Upper lobe of left lung (tissue), 6 donors: ENCODE data around the gene ADAM17. TPM values are rescaled to one million over a fixed set of nuclear protein-coding genes. Genes with fewer than 3 reads are reported as not detected.

ENCODE experiments used
- ATAC-seq, 2 donors: fragments of 200-7000 bp; cut with Tn5 transposase; one replicate each; pipeline ENCODE4 v1.9.1; 2022; ENCODE audit warnings: mild to moderate bottlenecking in 2 of 2, moderate library complexity in 2 of 2; ENCODE audit not compliant: low FRiP score in 2 of 2
- DNase-seq, 2 donors: peaks; one replicate each; pipeline ENCODE4 v3.0.0-alpha.2; 2019 to 2020
- H3K27ac ChIP-seq, 4 donors: fragments of 200-600 bp; sonication (generic); one replicate each; pipeline ENCODE4 v1.5.1; 2016 to 2019
- H3K27me3 ChIP-seq, 4 donors: fragments of 200-600 bp; sonication (generic); one replicate each; pipeline ENCODE4 v1.5.1; 2017 to 2019
- H3K36me3 ChIP-seq, 4 donors: fragments of 200-600 bp; sonication (generic); one replicate each; pipeline ENCODE4 v1.5.1; 2016 to 2019
- H3K4me1 ChIP-seq, 4 donors: fragments of 200-600 bp; sonication (generic); one replicate each; pipeline ENCODE4 v1.5.1; 2018 to 2019
- H3K4me3 ChIP-seq, 4 donors: fragments of 200-600 bp; sonication (generic); one replicate each; pipeline ENCODE4 v1.5.1; 2017 to 2019; ENCODE audit warnings: mild to moderate bottlenecking in 2 of 4, moderate library complexity in 1 of 4
- H3K9me3 ChIP-seq, 4 donors: fragments of 200-600 bp; sonication (generic); one replicate each; pipeline ENCODE4 v1.5.1; 2018 to 2019
- CTCF ChIP-seq, 6 experiments: fragments of 450-650 bp in 4 of 6; fragments of 200-600 bp in 2 of 6; sonication (generic) in 2 of 6; IDR thresholded peaks; one replicate each; pipeline ENCODE4 v1.5.1; 2016 to 2019; ENCODE audit warnings: antibody characterized with exemption in 6 of 6
- EP300 ChIP-seq, 4 donors: sonication (generic); formaldehyde crosslinking; IDR thresholded peaks; one replicate each; pipeline ENCODE4 v1.5.1; 2017; ENCODE audit warnings: antibody characterized with exemption in 4 of 4, control low read depth in 2 of 4
- POLR2A ChIP-seq, 4 donors: fragments of 450-650 bp; IDR thresholded peaks; one replicate each; pipeline ENCODE4 v1.5.1; 2016 to 2017; ENCODE audit warnings: antibody characterized with exemption in 4 of 4, mild to moderate bottlenecking in 2 of 4
- POLR2AphosphoS5 ChIP-seq, 2 donors: sonication (generic); formaldehyde crosslinking; IDR thresholded peaks; one replicate each; pipeline ENCODE4 v1.5.1; 2017; ENCODE audit warnings: antibody characterized with exemption in 2 of 2
- WGBS, 2 donors: methylation state at CpG; one replicate each; pipeline ENCODE4 v1.1.5; 2017 to 2018; 5-methylcytosine and 5-hydroxymethylcytosine counted together
- total RNA-seq, 6 donors: library from RNA; depleted of rRNA in 4 of 6; stranded (reverse); fragments of >200 nt in 4 of 6; gene quantifications; one replicate each; pipeline versions ENCODE4 v1.1.0 to v1.2.1, GENCODE V29; 2016 to 2021
- donor health status: DM: no; HTN: no; CAD: no; lungs with moderate emphysema.
- donor health status: DM: no; HTN: yes; CAD: no; lungs with severe emphysema.

The ADAM17 gene
- total RNA-seq, 6 donors from 2014 or later, result 59.7 to 71.0 (median 66.3) TPM

- no peak for TF ChIP-seq EP300 (IDR thresholded peaks at IDR 0.05)
- DNase-seq (no peak), ATAC-seq (no peak)
- peaks cover 14 to 88% (median 63%) of the 10 kb centered on the region in 4 donors for H3K36me3 ChIP-seq
- no peak overlapping the region for H3K27ac ChIP-seq
- no peaks in the 10 kb centered on the region for H3K4me1 ChIP-seq
- no peaks in the 10 kb centered on the region for H3K9me3 ChIP-seq
- H3K4me3 ChIP-seq, result no peak overlapping the region
- H3K27me3 ChIP-seq, result no peaks in the 10 kb centered on the region
- WGBS, 2 donors, result 76 to 96% methylated on average over 3 of the region's 3 CpGs
These were observed 114.1 kb downstream of the ADAM17 start for GRCh38 chr2:9441556-9441955.

- Histone ChIP-seq H3K4me3 (no peak overlapping the region), H3K9me3 (no peaks in the 10 kb centered on the region), H3K27ac (no peak overlapping the region), H3K36me3 (peaks cover 19 to 92% (median 67%) of the 10 kb centered on the region in 4 donors), H3K27me3 (no peaks in the 10 kb centered on the region), H3K4me1 (no peaks in the 10 kb centered on the region)
- no peak for ATAC-seq
- DNase-seq, result no peak
- TF ChIP-seq EP300 (IDR thresholded peaks at IDR 0.05) (no peak), CTCF (IDR thresholded peaks at IDR 0.05) (no peak), POLR2A (IDR thresholded peaks at IDR 0.05) (no peak), POLR2AphosphoS5 (IDR thresholded peaks at IDR 0.05) (no peak)
- 95 to 100% methylated on average over 1 of the region's 1 CpG for WGBS, 2 donors
These were observed 115.4 kb downstream of the ADAM17 start for GRCh38 chr2:9440058-9440727.

GRCh38 chr2:9439536-9439935, 116.1 kb downstream of the ADAM17 start:
- no peak for DNase-seq
- TF ChIP-seq EP300 (IDR thresholded peaks at IDR 0.05) (no peak), POLR2AphosphoS5 (IDR thresholded peaks at IDR 0.05) (no peak), POLR2A (IDR thresholded peaks at IDR 0.05) (no peak), CTCF (IDR thresholded peaks at IDR 0.05) (no peak)
- no peaks in the 10 kb centered on the region for H3K4me1 ChIP-seq
- no peaks in the 10 kb centered on the region for H3K27me3 ChIP-seq
- no peak overlapping the region for H3K4me3 ChIP-seq
- H3K36me3 ChIP-seq, result peaks cover 19 to 92% (median 65%) of the 10 kb centered on the region in 4 donors
- WGBS, 2 donors, result 96 to 100% methylated on average over 1 of the region's 1 CpG
- no peak overlapping the region for H3K27ac ChIP-seq
- H3K9me3 ChIP-seq, result no peaks in the 10 kb centered on the region
- no peak for ATAC-seq

Other genes starting within 250 kb of the ADAM17 start
- 10 to 100 TPM; 25.1 to 87.2 (median 39.1) TPM for gene ITGB1BP1, start 132.3 kb downstream of the ADAM17 start, total RNA-seq
- gene CPSF3, start 132.2 kb downstream of the ADAM17 start, total RNA-seq, result 10 to 100 TPM; 11.3 to 41.0 (median 22.5) TPM
- 10 to 100 TPM; 16.1 to 46.1 (median 39.3) TPM for gene IAH1, start 81.3 kb downstream of the ADAM17 start, total RNA-seq
- gene YWHAQ, start 75.2 kb upstream of the ADAM17 start, total RNA-seq, result 100 to 1,000 TPM in 4 of 6 donors, 10 to 100 TPM in 2; 67.1 to 223 (median 176) TPM